Activated T-cell treated with anti-CD3 and anti-CD28 coated beads, Interleukin-2, amount 50 U/mL, for 72 hours (primary cell): Measurements from ENCODE around the gene FCRLB. TPM values are rescaled to one million over a fixed set of nuclear protein-coding genes. Genes with fewer than 3 reads are reported as not detected.
A peak's percentile ranks its signal among the peaks of the same experiment; 100 is the strongest.
"Not testable (repeated sequence)": the region's sequence is repeated elsewhere in the genome, so short reads cannot be mapped to it uniquely, and the experiment has no call there.

Experiments
- ATAC-seq, 2 donors: fragments of 150-1000 bp; cut with Tn5 transposase; replicated peaks in 1 of 2; 2 replicates each; pipeline ENCODE4 v1.10.0; 2021; ENCODE audit warnings: moderate library complexity in 2 of 2, mild to moderate bottlenecking in 1 of 2
- DNase-seq, 2 donors: peaks; one replicate each; pipeline ENCODE4 v3.0.0; 2021 to 2022; ENCODE audit warnings: mixed read lengths in 1 of 2
- H3K27ac Mint-ChIP-seq: one replicate; pipeline ENCODE4 v1.8.0; 2022; ENCODE audit warnings: mild to moderate bottlenecking, moderate library complexity, mixed read lengths
- H3K27me3 Mint-ChIP-seq: one replicate; pipeline ENCODE4 v1.8.0; 2022; ENCODE audit warnings: low read depth, mixed read lengths
- H3K36me3 Mint-ChIP-seq, 2 donors: one replicate each; pipeline ENCODE4 v1.8.0; 2022; ENCODE audit warnings: mixed read lengths in 2 of 2, mild to moderate bottlenecking in 1 of 2; ENCODE audit not compliant: insufficient read depth in 2 of 2
- H3K4me1 Mint-ChIP-seq: one replicate; pipeline ENCODE4 v1.8.0; 2022; ENCODE audit warnings: low read depth, mixed read lengths
- H3K4me3 Mint-ChIP-seq, 2 donors: one replicate each; pipeline ENCODE4 v1.8.0; 2022; ENCODE audit warnings: mild to moderate bottlenecking in 2 of 2, mixed read lengths in 2 of 2, moderate library complexity in 2 of 2
- H3K9me3 Mint-ChIP-seq, 2 donors: one replicate each; pipeline ENCODE4 v1.8.0; 2022; ENCODE audit warnings: mixed read lengths in 2 of 2
- total RNA-seq, 2 donors: library from RNA; stranded (reverse); gene quantifications; one replicate each; pipeline ENCODE4 v1.2.3, GENCODE V29; 2022

FCRLB gene
- total RNA-seq, 2 donors from 2014 or later = 0.43 to 1.2 TPM

- not testable (repeated sequence) for H3K27me3 Mint-ChIP-seq, DNase-seq, ATAC-seq, H3K36me3 Mint-ChIP-seq, H3K4me3 Mint-ChIP-seq, H3K27ac Mint-ChIP-seq, H3K9me3 Mint-ChIP-seq
- H3K4me1 Mint-ChIP-seq = peaks cover 28% of the 10 kb centered on the region
Observed at GRCh38 chr1:161769673-161770045, 48.3 kb downstream of the FCRLB start.

- H3K27me3 Mint-ChIP-seq = no peaks in the 10 kb centered on the region
- DNase-seq (no peak), ATAC-seq (no peak)
- no peaks in the 10 kb centered on the region for H3K9me3 Mint-ChIP-seq
- peak overlapping the region in 1 of 2 donors; percentile 50 for H3K4me3 Mint-ChIP-seq
- H3K4me1 Mint-ChIP-seq = peaks cover 28% of the 10 kb centered on the region
- H3K27ac Mint-ChIP-seq = no peak overlapping the region
- peaks cover 0 to 5% of the 10 kb centered on the region in 2 donors for H3K36me3 Mint-ChIP-seq
Observed at GRCh38 chr1:161770250-161770649, 48.9 kb downstream of the FCRLB start.

GRCh38 chr1:161771161-161771560 lies 49.8 kb downstream of the FCRLB start:
- H3K27ac Mint-ChIP-seq = no peak overlapping the region
- H3K36me3 Mint-ChIP-seq = peaks cover 0 to 4% of the 10 kb centered on the region in 2 donors
- DNase-seq = no peak
- H3K4me3 Mint-ChIP-seq = no peak overlapping the region
- peaks cover 28% of the 10 kb centered on the region for H3K4me1 Mint-ChIP-seq
- ATAC-seq = peak in 1 of 2 donors; percentile 8
- no peaks in the 10 kb centered on the region for H3K27me3 Mint-ChIP-seq
- no peaks in the 10 kb centered on the region for H3K9me3 Mint-ChIP-seq

GRCh38 chr1:161771973-161772372 lies 50.6 kb downstream of the FCRLB start:
- no peak overlapping the region for H3K27ac Mint-ChIP-seq
- ATAC-seq = peak in 1 of 2 donors; percentile 4
- no peak for DNase-seq
- no peaks in the 10 kb centered on the region for H3K27me3 Mint-ChIP-seq
- H3K36me3 Mint-ChIP-seq = no peaks in the 10 kb centered on the region
- peaks cover 24% of the 10 kb centered on the region for H3K4me1 Mint-ChIP-seq
- H3K9me3 Mint-ChIP-seq = no peaks in the 10 kb centered on the region
- H3K4me3 Mint-ChIP-seq = no peak overlapping the region

- peaks cover 19% of the 10 kb centered on the region for H3K4me1 Mint-ChIP-seq
- H3K27me3 Mint-ChIP-seq = no peaks in the 10 kb centered on the region
- no peak overlapping the region for H3K27ac Mint-ChIP-seq
- no peak overlapping the region for H3K4me3 Mint-ChIP-seq
- H3K36me3 Mint-ChIP-seq = no peaks in the 10 kb centered on the region
- no peaks in the 10 kb centered on the region for H3K9me3 Mint-ChIP-seq
- peak; percentile 55 to 68 for ATAC-seq
- DNase-seq = no peak
Observed at GRCh38 chr1:161772397-161772796, 51.1 kb downstream of the FCRLB start.

GRCh38 chr1:161773791-161774190 lies 52.4 kb downstream of the FCRLB start:
- Mint-ChIP-seq H3K4me3 (no peak overlapping the region), H3K9me3 (no peaks in the 10 kb centered on the region), H3K4me1 (peaks cover 9% of the 10 kb centered on the region), H3K27me3 (no peaks in the 10 kb centered on the region), H3K27ac (no peak overlapping the region), H3K36me3 (no peaks in the 10 kb centered on the region)
- DNase-seq = no peak
- no peak for ATAC-seq

GRCh38 chr1:161777261-161777660 lies 55.9 kb downstream of the FCRLB start:
- Mint-ChIP-seq H3K27me3 (no peaks in the 10 kb centered on the region), H3K9me3 (no peaks in the 10 kb centered on the region), H3K27ac (no peak overlapping the region), H3K4me3 (no peak overlapping the region), H3K4me1 (peaks cover 8% of the 10 kb centered on the region), H3K36me3 (peaks cover 0 to 5% of the 10 kb centered on the region in 2 donors)
- peak in 1 of 2 donors; percentile 19 for ATAC-seq
- DNase-seq = no peak

Other genes starting within 250 kb of the FCRLB start
- gene FCGR2A, start 216.1 kb upstream of the FCRLB start, total RNA-seq = under 1 TPM; 0.43 to 0.88 TPM
- gene HSPA6, start 197.0 kb upstream of the FCRLB start, total RNA-seq = under 1 TPM; 0.24 to 0.53 TPM
- 1 to 10 TPM in 1 of 2 donors, under 1 TPM in 1; 0.38 to 1.5 TPM for gene FCGR3A, start 171.7 kb upstream of the FCRLB start, total RNA-seq
- gene FCGR3B, start 90.4 kb upstream of the FCRLB start, total RNA-seq = under 1 TPM in 1 of 2 donors, not detected in 1; 0.30 TPM
- not detected for gene FCGR2B, start 58.4 kb upstream of the FCRLB start, total RNA-seq
- gene FCRLA, start 14.3 kb upstream of the FCRLB start, total RNA-seq = under 1 TPM in 1 of 2 donors, not detected in 1; 0.30 TPM
- gene DUSP12, start 28.2 kb downstream of the FCRLB start, total RNA-seq = 10 to 100 TPM; 33.0 to 41.1 TPM
- gene ATF6, start 44.8 kb downstream of the FCRLB start, total RNA-seq = 10 to 100 TPM; 23.7 to 28.4 TPM